ENCODE data around the gene LOXHD1. TPM values are rescaled to one million over a fixed set of nuclear protein-coding genes. Genes with fewer than 3 reads are reported as not detected.

The LOXHD1 gene
- total RNA-seq, 4 donors from 2014 or later = 0.33 to 3.2 (median 0.65) TPM

GRCh38 chr18:46560671-46561045 is 96.4 kb downstream of the LOXHD1 start:
- no peak for TF ChIP-seq CTCF (IDR thresholded peaks at IDR 0.05; ENCODE audit: low read depth)

GRCh38 chr18:46559946-46560670 is 96.9 kb downstream of the LOXHD1 start:
- no peak for TF ChIP-seq CTCF (IDR thresholded peaks at IDR 0.05; ENCODE audit: low read depth)

GRCh38 chr18:46559296-46559695 is 97.7 kb downstream of the LOXHD1 start:
- no peak for TF ChIP-seq CTCF (IDR thresholded peaks at IDR 0.05; ENCODE audit: low read depth)

GRCh38 chr18:46556590-46557206 is 100.3 kb downstream of the LOXHD1 start:
- TF ChIP-seq CTCF (IDR thresholded peaks at IDR 0.05; ENCODE audit: low read depth) = no peak

GRCh38 chr18:46555724-46556123 is 101.3 kb downstream of the LOXHD1 start:
- no peak for TF ChIP-seq CTCF (IDR thresholded peaks at IDR 0.05; ENCODE audit: low read depth)

- TF ChIP-seq CTCF (IDR thresholded peaks at IDR 0.05; ENCODE audit: low read depth) = no peak
Measured at GRCh38 chr18:46555213-46555612, 101.8 kb downstream of the LOXHD1 start.

GRCh38 chr18:46554406-46555080 is 102.5 kb downstream of the LOXHD1 start:
- TF ChIP-seq CTCF (IDR thresholded peaks at IDR 0.05; ENCODE audit: low read depth) = no peak
